Activated CD4-positive, alpha-beta T cell treated with anti-CD3 and anti-CD28 coated beads, Interleukin-2, amount 10 ng/mL, durations not matched to agents 7 days and 5 days (primary cell): ENCODE measurements around the gene DDI2. TPM values are rescaled to one million over a fixed set of nuclear protein-coding genes. Genes with fewer than 3 reads are reported as not detected.
A peak's percentile ranks its signal among the peaks of the same experiment; 100 is the strongest.

ENCODE experiments used
- CTCF ChIA-PET: fragments of 350-600 bp; sonication (Branson Sonifier 250); formaldehyde crosslinking; loops from one replicate; lab custom pipeline; 2021; ENCODE audit warnings: antibody characterized with exemption; lab: Charles Lee
- POLR2A ChIA-PET: fragments of 350-600 bp; sonication (Branson Sonifier 250); formaldehyde crosslinking; loops from one replicate; lab custom pipeline; 2021; ENCODE audit warnings: antibody characterized with exemption; lab: Charles Lee
- DNase-seq: peaks from one replicate; pipeline ENCODE4 v3.0.0-alpha.2; 2020
- H3K27ac Mint-ChIP-seq: one replicate; pipeline ENCODE4 v1.8.0; 2021; ENCODE audit warnings: mild to moderate bottlenecking, moderate library complexity, mixed read lengths
- H3K27me3 Mint-ChIP-seq: one replicate; pipeline ENCODE4 v1.8.0; 2021; ENCODE audit warnings: mixed read lengths
- H3K36me3 Mint-ChIP-seq: one replicate; pipeline ENCODE4 v1.8.0; 2021; ENCODE audit warnings: low read depth, mixed read lengths
- H3K4me1 Mint-ChIP-seq: one replicate; pipeline ENCODE4 v1.8.0; 2021; ENCODE audit warnings: mixed read lengths
- H3K4me3 Mint-ChIP-seq: one replicate; pipeline ENCODE4 v1.8.0; 2021; ENCODE audit warnings: mild to moderate bottlenecking, moderate library complexity, mixed read lengths
- H3K9me3 Mint-ChIP-seq: one replicate; pipeline ENCODE4 v1.8.0; 2021; ENCODE audit warnings: mixed read lengths
- total RNA-seq, 2 experiments: library from RNA; stranded (reverse); gene quantifications; one replicate each; pipeline ENCODE4 v1.2.3, GENCODE V29; 2021

Gene DDI2
- total RNA-seq, 2 experiments from 2014 or later, result 31.0 to 33.5 TPM

DNA sequence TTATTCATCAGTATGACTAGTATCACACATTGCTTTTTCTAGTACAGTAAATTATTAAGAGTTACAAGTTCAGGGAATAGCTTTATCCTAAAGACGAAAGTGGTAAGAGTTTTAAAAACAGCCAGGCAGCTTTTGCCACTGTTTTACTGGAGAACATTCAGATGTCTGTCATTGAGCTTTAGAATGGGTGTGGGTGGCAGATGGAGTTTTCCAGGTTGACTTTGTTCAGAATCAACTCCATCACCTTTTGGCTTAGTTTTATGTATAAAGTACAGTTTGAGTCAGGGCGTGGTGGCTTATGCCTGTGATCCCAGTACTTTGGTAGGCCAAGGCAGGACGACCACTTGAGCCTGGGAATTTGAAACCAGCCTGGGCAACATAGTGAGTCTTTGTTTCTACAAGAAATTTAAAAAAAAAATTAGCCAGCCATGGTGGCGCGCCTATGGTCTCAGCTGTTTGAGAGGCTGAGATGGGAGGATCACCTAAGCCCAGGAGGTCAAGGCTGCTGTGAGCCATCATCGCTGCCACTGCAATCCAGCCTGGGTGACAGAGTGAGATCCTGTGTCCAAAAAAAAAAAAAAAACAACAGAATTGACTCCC, 36.9 kb downstream of the DDI2 start:
- Mint-ChIP-seq H3K9me3 (no peaks in the 10 kb centered on the region), H3K4me1 (peaks cover 5% of the 10 kb centered on the region), H3K36me3 (peaks cover 47% of the 10 kb centered on the region), H3K4me3 (no peak overlapping the region), H3K27me3 (no peaks in the 10 kb centered on the region), H3K27ac (no peak overlapping the region)
- ChIA-PET POLR2A (no interaction called here), CTCF (interaction anchor here (0.8 to 1.9 kb wide), 5 partner anchors 10 to 51 kb away, joined by 3 to 12 read pairs (median 4); no protein-coding TSS in a partner anchor)
- no peak for DNase-seq

DNA sequence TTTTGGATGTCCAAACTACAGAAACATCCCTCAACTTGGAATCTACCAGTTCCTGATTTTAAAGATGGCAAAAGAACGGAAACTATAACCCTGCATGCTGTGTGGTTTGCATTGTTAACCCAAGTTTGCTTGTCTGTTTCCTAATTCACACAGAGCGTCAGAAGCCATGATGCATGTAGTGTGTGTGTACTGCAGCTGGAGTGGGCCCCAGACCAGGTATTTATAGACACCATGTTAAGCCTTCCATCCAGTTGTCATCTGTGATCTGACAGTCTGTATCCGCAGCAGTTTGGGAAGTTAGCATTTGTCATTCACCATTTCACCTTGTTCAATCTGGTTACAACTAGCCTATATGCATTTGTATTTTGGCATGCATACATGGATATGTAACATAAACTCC, 39.2 kb downstream of the DDI2 start:
- DNase-seq, result no peak
- H3K4me3 Mint-ChIP-seq, result no peak overlapping the region
- no peaks in the 10 kb centered on the region for H3K27me3 Mint-ChIP-seq
- H3K27ac Mint-ChIP-seq, result no peak overlapping the region
- no peaks in the 10 kb centered on the region for H3K9me3 Mint-ChIP-seq
- H3K36me3 Mint-ChIP-seq, result peaks cover 57% of the 10 kb centered on the region
- ChIA-PET CTCF (no interaction called here), POLR2A (no interaction called here)
- peaks cover 5% of the 10 kb centered on the region for H3K4me1 Mint-ChIP-seq

DNA sequence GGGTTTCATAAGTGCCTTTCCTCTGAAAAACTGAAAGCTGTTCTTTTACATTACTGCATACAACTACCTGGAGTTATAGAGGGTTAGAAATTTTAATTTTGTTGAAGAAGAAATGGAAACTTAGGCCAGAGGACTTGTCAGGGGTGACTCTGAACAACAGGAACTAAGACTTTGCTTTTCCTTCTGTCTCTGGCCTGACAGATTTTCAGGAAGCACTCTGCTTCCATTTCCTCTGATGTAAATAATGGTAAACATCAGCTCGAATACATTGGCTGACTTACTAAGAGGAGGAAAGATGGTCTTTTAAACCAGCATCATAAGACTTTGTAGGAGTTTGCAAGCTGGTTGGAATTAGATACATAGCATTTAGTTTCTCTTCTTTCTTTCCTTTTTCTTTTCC, 39.8 kb downstream of the DDI2 start:
- Mint-ChIP-seq H3K27ac (peak overlapping the region; percentile 54), H3K4me1 (peaks cover 5% of the 10 kb centered on the region), H3K36me3 (peaks cover 56% of the 10 kb centered on the region), H3K27me3 (no peaks in the 10 kb centered on the region), H3K9me3 (no peaks in the 10 kb centered on the region), H3K4me3 (no peak overlapping the region)
- POLR2A ChIA-PET, result no interaction called here
- no peak for DNase-seq
- CTCF ChIA-PET, result no interaction called here

DNA sequence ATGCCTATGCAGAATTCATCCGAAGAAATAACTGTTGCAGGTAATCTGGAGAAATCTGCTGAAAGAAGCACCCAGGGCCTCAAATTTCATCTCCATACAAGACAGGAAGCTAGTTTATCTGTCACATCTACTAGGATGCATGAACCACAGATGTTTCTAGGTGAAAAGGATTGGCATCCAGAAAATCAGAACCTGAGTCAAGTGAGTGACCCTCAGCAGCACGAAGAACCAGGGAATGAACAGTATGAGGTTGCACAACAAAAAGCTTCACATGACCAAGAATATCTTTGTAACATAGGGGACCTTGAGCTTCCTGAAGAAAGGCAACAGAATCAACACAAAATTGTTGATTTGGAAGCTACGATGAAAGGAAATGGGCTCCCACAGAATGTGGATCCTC, 42.9 kb downstream of the DDI2 start:
- Mint-ChIP-seq H3K27ac (no peak overlapping the region), H3K4me1 (peaks cover 5% of the 10 kb centered on the region), H3K9me3 (no peaks in the 10 kb centered on the region), H3K36me3 (peaks cover 54% of the 10 kb centered on the region), H3K27me3 (no peaks in the 10 kb centered on the region), H3K4me3 (no peak overlapping the region)
- no peak for DNase-seq
- ChIA-PET CTCF (no interaction called here), POLR2A (no interaction called here)

DNA sequence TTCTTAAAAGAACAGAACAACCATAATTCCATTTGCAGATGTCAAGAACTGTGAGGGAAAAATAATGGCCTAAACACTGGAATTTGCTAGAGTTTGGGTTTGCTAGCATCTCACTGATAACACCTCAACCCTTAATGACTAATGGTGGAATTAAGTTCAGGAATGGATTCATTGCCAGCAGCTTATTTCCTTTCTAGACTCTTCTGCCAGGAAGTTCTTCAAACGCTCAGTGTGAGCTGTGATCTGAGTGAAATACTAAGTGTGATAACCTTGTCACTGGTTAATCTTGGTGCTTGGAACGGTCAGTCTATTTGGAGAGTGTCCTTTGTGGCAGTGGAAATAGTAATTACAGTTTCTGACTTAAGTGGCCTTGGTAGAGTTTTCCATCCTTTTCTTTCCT, 45.2 kb downstream of the DDI2 start:
- no peak for DNase-seq
- Mint-ChIP-seq H3K4me1 (no peaks in the 10 kb centered on the region), H3K27me3 (no peaks in the 10 kb centered on the region), H3K4me3 (no peak overlapping the region), H3K36me3 (peaks cover 42% of the 10 kb centered on the region), H3K9me3 (no peaks in the 10 kb centered on the region), H3K27ac (no peak overlapping the region)
- ChIA-PET POLR2A (no interaction called here), CTCF (interaction anchor here (1.8 kb wide), 1 partner anchor 15 kb away, joined by 7 read pairs; no protein-coding TSS in a partner anchor)

- Mint-ChIP-seq H3K9me3 (no peaks in the 10 kb centered on the region), H3K4me3 (no peak overlapping the region), H3K36me3 (peaks cover 38% of the 10 kb centered on the region), H3K27me3 (no peaks in the 10 kb centered on the region), H3K27ac (no peak overlapping the region), H3K4me1 (no peaks in the 10 kb centered on the region)
- ChIA-PET POLR2A (no interaction called here), CTCF (interaction anchor here (0.6 to 2.3 kb wide), 5 partner anchors 9 to 89 kb away, joined by 3 to 12 read pairs (median 5); no protein-coding TSS in a partner anchor)
- no peak for DNase-seq
Measured at GRCh38 chr1:15663925-15664324, 46.7 kb downstream of the DDI2 start.

DNA sequence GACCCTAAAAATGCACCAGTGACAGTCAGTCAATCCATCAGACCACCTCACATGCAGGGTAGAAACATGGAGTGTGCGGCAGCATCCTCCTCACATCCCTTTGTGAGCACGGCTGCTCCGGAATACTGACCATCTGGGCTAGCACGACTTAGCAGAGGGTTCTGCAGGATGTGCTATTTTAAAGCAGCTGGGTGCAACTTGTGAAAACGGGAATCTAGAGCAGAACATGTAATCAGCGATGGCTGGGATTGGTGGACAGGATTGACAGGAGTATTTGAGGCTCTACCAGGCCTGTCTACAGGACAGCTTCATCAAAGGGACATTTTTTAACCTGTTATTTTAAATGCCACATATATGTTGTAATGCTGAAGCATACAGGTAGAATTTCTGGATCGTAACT, 50.1 kb downstream of the DDI2 start:
- H3K27ac Mint-ChIP-seq, result no peak overlapping the region
- ChIA-PET POLR2A (no interaction called here), CTCF (interaction anchor here (0.6 to 0.7 kb wide), 2 partner anchors 18 to 30 kb away, joined by 3 read pairs; no protein-coding TSS in a partner anchor)
- H3K4me1 Mint-ChIP-seq, result no peaks in the 10 kb centered on the region
- peaks cover 7% of the 10 kb centered on the region for H3K36me3 Mint-ChIP-seq
- no peak overlapping the region for H3K4me3 Mint-ChIP-seq
- no peaks in the 10 kb centered on the region for H3K9me3 Mint-ChIP-seq
- H3K27me3 Mint-ChIP-seq, result no peaks in the 10 kb centered on the region
- no peak for DNase-seq

GRCh38 chr1:15668089-15668754, 51.0 kb downstream of the DDI2 start:
- Mint-ChIP-seq H3K4me1 (no peaks in the 10 kb centered on the region), H3K27ac (peak overlapping the region; percentile 20), H3K36me3 (peaks cover under 1% of the 10 kb centered on the region), H3K4me3 (no peak overlapping the region), H3K9me3 (no peaks in the 10 kb centered on the region), H3K27me3 (no peaks in the 10 kb centered on the region)
- CTCF ChIA-PET, result interaction anchor here (0.6 to 0.7 kb wide), 2 partner anchors 17 to 31 kb away, joined by 3 read pairs; no protein-coding TSS in a partner anchor
- POLR2A ChIA-PET, result no interaction called here
- no peak for DNase-seq

- H3K36me3 Mint-ChIP-seq, result no peaks in the 10 kb centered on the region
Measured at GRCh38 chr1:15669074-15669473, 51.8 kb downstream of the DDI2 start.

DNA sequence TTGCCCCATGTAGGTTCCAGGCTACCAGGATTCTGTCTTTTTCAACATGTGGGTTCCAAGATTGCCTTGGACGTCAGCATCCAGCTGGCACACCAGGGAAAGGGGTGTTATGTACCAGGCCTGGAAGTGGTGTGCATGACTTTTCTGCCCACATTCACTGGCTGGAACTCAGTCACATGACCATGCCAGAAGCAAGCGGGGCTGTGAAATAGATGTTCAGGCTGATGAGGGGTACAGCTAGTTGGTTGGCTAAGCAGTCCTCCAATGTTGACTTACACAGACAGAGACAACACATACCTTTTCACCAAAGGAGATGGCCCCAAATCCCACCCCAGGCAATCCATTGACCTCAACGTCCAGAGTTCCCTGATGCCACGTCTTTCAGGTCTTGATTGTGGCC, 52.6 kb downstream of the DDI2 start:
- Mint-ChIP-seq H3K9me3 (no peaks in the 10 kb centered on the region), H3K4me1 (no peaks in the 10 kb centered on the region), H3K4me3 (no peak overlapping the region), H3K36me3 (no peaks in the 10 kb centered on the region), H3K27me3 (no peaks in the 10 kb centered on the region), H3K27ac (no peak overlapping the region)
- POLR2A ChIA-PET, result no interaction called here
- no peak for DNase-seq
- CTCF ChIA-PET, result interaction anchor here (1.8 kb wide), 1 partner anchor 16 kb away, joined by 4 read pairs; no protein-coding TSS in a partner anchor

More at GRCh38 chr1:15669074-15669473, 51.8 kb downstream of the DDI2 start:
- DNase-seq, result no peak
- POLR2A ChIA-PET, result no interaction called here
- Mint-ChIP-seq H3K4me1 (no peaks in the 10 kb centered on the region), H3K9me3 (no peaks in the 10 kb centered on the region), H3K27ac (no peak overlapping the region), H3K4me3 (no peak overlapping the region), H3K27me3 (no peaks in the 10 kb centered on the region)
- CTCF ChIA-PET, result no interaction called here

GRCh38 chr1:15671430-15671829, 54.2 kb downstream of the DDI2 start:
- H3K9me3 Mint-ChIP-seq, result no peaks in the 10 kb centered on the region
- no peak overlapping the region for H3K4me3 Mint-ChIP-seq
- POLR2A ChIA-PET, result interaction anchor here (0.6 kb wide), 1 partner anchor 32 kb away, joined by 3 read pairs; no protein-coding TSS in a partner anchor
- no peaks in the 10 kb centered on the region for H3K4me1 Mint-ChIP-seq
- CTCF ChIA-PET, result interaction anchor here (1.8 kb wide), 1 partner anchor 18 kb away, joined by 4 read pairs; no protein-coding TSS in a partner anchor
- H3K27ac Mint-ChIP-seq, result no peak overlapping the region
- DNase-seq, result no peak
- peaks cover 2% of the 10 kb centered on the region for H3K27me3 Mint-ChIP-seq
- no peaks in the 10 kb centered on the region for H3K36me3 Mint-ChIP-seq

DNA sequence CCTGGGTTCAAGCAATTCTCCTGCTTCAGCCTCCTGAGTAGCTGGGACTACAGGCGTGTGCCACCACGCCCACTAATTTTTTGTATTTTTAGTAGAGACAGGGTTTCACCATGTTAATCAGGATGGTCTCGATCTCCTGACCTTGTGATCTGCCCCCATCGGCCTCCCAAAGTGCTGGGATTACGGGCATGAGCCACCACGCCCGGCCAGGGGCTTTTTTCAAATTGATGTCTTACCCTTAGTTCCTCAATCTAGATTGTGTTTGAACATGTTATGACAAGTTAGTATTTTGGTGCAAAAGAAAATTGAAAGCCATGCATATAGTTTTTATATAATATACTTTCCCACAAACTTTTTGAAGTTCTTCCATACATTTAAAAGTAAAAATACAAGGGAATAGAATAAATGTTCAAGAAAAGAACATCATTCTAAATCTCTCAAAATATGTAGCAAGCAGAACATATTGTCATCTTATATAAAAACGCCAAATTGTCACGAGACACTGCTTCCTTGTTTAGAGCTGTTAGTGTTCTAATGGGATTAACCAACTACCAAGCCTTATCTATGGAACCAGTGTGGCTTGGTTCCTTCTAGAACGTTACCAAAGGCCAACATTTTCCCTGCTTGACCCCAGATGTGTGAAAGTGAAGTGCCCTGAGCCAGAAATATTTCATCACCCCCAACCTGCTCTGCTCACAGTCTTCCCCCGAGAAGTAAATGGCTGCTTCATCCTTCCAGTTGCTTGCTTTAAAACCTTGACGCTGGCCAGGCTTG, 57.3 kb downstream of the DDI2 start:
- H3K4me1 Mint-ChIP-seq, result peaks cover 4% of the 10 kb centered on the region
- POLR2A ChIA-PET, result no interaction called here
- no peak for DNase-seq
- H3K4me3 Mint-ChIP-seq, result no peak overlapping the region
- H3K27me3 Mint-ChIP-seq, result peaks cover 2% of the 10 kb centered on the region
- H3K9me3 Mint-ChIP-seq, result peaks cover 1% of the 10 kb centered on the region
- CTCF ChIA-PET, result no interaction called here
- H3K27ac Mint-ChIP-seq, result no peak overlapping the region
- H3K36me3 Mint-ChIP-seq, result no peaks in the 10 kb centered on the region
